Endothelial cell of umbilical vein (primary cell): Measurements from ENCODE around the gene ATP10A. TPM values are rescaled to one million over a fixed set of nuclear protein-coding genes. Genes with fewer than 3 reads are reported as not detected.

Experiments
- BruUV-seq: library from RNA; stranded (reverse); fragments of 400-500 nt; replicated peaks from 2 replicates; lab custom pipeline; 2021; lab: Mats Ljungman, UMichigan
- CTCF ChIA-PET: fragments of 300-600, 350-600 bp; sonication (Branson Sonifier 250); formaldehyde crosslinking; loops from one replicate; lab custom pipeline; 2021; ENCODE audit warnings: antibody characterized with exemption, inconsistent platforms; lab: Charles Lee
- POLR2A ChIA-PET: fragments of 300-600, 350-600 bp; sonication (Branson Sonifier 250); formaldehyde crosslinking; loops from one replicate; lab custom pipeline; 2021; ENCODE audit warnings: antibody characterized with exemption, inconsistent platforms; lab: Charles Lee
- DNase-seq: peaks from one replicate; pipeline ENCODE4 v3.0.0-alpha.2; 2011; ENCODE audit warnings: low read depth, low spot score
- FAIRE-seq: peaks from 2 replicates; lab custom pipeline; 2011; peaks lifted over from hg19 to GRCh38; lab: Jason Lieb, UNC
- H2AFZ ChIP-seq: 2 replicates; pipeline ENCODE4 v1.6.0; 2012; ENCODE audit warnings: low read depth, low read length, control low read depth, inconsistent platforms
- H3K27ac ChIP-seq: 2 replicates; pipeline ENCODE4 v1.5.1; 2011; ENCODE audit warnings: low read depth, mild to moderate bottlenecking, control low read depth, low read length, moderate library complexity; ENCODE audit not compliant: insufficient read depth
- H3K27me3 ChIP-seq, 2 experiments: 2 replicates each; pipeline versions ENCODE4 v1.6.0 to v1.6.1; 2011; ENCODE audit warnings: low read length in 2 of 2, mixed read lengths in 1 of 2; ENCODE audit not compliant: control insufficient read depth in 2 of 2, insufficient read depth in 2 of 2
- H3K36me3 ChIP-seq, 2 experiments: 2 replicates in 1 of 2; 3 replicates in 1 of 2; pipeline ENCODE4 v1.5.1; 2011; ENCODE audit warnings: low read length in 2 of 2, mild to moderate bottlenecking in 1 of 2, moderate library complexity in 1 of 2; ENCODE audit not compliant: control insufficient read depth in 2 of 2, insufficient read depth in 2 of 2; ENCODE audit errors: extremely low read depth in 1 of 2
- H3K4me1 ChIP-seq: 3 replicates; pipeline ENCODE4 v1.5.1; 2011; ENCODE audit warnings: mild to moderate bottlenecking, low read length; ENCODE audit not compliant: control insufficient read depth, insufficient read depth; ENCODE audit errors: extremely low read depth
- H3K4me2 ChIP-seq: 2 replicates; pipeline ENCODE4 v1.6.1; 2011; ENCODE audit warnings: low read length, control low read depth, mixed read lengths; ENCODE audit not compliant: insufficient read depth
- H3K4me3 ChIP-seq, 3 experiments: fragments of 200-600 bp in 1 of 3; sonication (generic), shearing (Covaris generic) in 1 of 3; replicated peaks in 1 of 3; 2 replicates each; pipeline ENCODE4 v1.5.1; 2011 to 2016; ENCODE audit warnings: control low read depth in 3 of 3, low read length in 3 of 3, mild to moderate bottlenecking in 2 of 3, inconsistent platforms in 1 of 3, low read depth in 1 of 3, moderate library complexity in 1 of 3; ENCODE audit not compliant: insufficient read depth in 1 of 3
- H3K79me2 ChIP-seq: 2 replicates; pipeline ENCODE4 v1.6.0; 2012; ENCODE audit warnings: low read length, inconsistent platforms; ENCODE audit not compliant: control insufficient read depth, insufficient read depth
- H3K9ac ChIP-seq: replicated peaks from 2 replicates; pipeline ENCODE3; 2011; ENCODE audit warnings: low read length, control low read depth; ENCODE audit not compliant: insufficient read depth; ENCODE audit errors: extremely low read depth
- H3K9me1 ChIP-seq: replicated peaks from 3 replicates; pipeline ENCODE4 v1.6.0; 2011; ENCODE audit warnings: mild to moderate bottlenecking, low read length; ENCODE audit not compliant: control insufficient read depth, insufficient read depth; ENCODE audit errors: extremely low read depth
- H3K9me3 ChIP-seq: replicated peaks from 2 replicates; pipeline ENCODE4 v1.5.1; 2012; ENCODE audit warnings: low read length, inconsistent platforms; ENCODE audit not compliant: control insufficient read depth, insufficient read depth
- H4K20me1 ChIP-seq: replicated peaks from 2 replicates; pipeline ENCODE3; 2011; ENCODE audit warnings: mild to moderate bottlenecking, low read length; ENCODE audit not compliant: control insufficient read depth, insufficient read depth; ENCODE audit errors: extremely low read depth
- CTCF ChIP-seq, 2 donors: IDR thresholded peaks; 1 replicate in 1 of 2; 2 replicates in 1 of 2; pipeline ENCODE4 v1.5.1; 2011; ENCODE audit warnings: low read length in 2 of 2, mild to moderate bottlenecking in 2 of 2, moderate library complexity in 2 of 2, control low read depth in 1 of 2, inconsistent platforms in 1 of 2, low read depth in 1 of 2; ENCODE audit not compliant: insufficient read depth in 1 of 2; ENCODE audit errors: extremely low read depth in 1 of 2
- EZH2 ChIP-seq: IDR thresholded peaks from 2 replicates; pipeline ENCODE4 v1.6.1; 2012; ENCODE audit warnings: borderline replicate concordance, low read depth, mild to moderate bottlenecking, moderate library complexity, low read length, inconsistent platforms; ENCODE audit not compliant: severe bottlenecking
- FOS ChIP-seq: IDR thresholded peaks from 2 replicates; pipeline ENCODE4 v1.6.1; 2011; ENCODE audit warnings: mild to moderate bottlenecking, low read length, moderate library complexity, borderline replicate concordance; ENCODE audit not compliant: insufficient read depth
- GATA2 ChIP-seq: IDR thresholded peaks from 2 replicates; pipeline ENCODE4 v1.7.0; 2011; ENCODE audit warnings: low read depth, mild to moderate bottlenecking, moderate library complexity, mixed read lengths, low read length; ENCODE audit not compliant: insufficient read length, insufficient read depth
- JUN ChIP-seq: IDR thresholded peaks from 2 replicates; pipeline ENCODE4 v1.6.1; 2011; ENCODE audit warnings: borderline replicate concordance, low read depth; ENCODE audit not compliant: insufficient read length, insufficient read depth
- MAX ChIP-seq: IDR thresholded peaks from 2 replicates; pipeline ENCODE4 v1.6.1; 2011; ENCODE audit not compliant: insufficient read depth, insufficient read length
- MYC ChIP-seq: IDR thresholded peaks from one replicate; pipeline ENCODE4 v1.6.1; 2011; ENCODE audit warnings: mild to moderate bottlenecking, low read depth, low read length
- POLR2A ChIP-seq: IDR thresholded peaks from 2 replicates; pipeline ENCODE4 v1.6.1; 2012; ENCODE audit warnings: low read depth, mild to moderate bottlenecking, control low read depth, low read length
- POLR2AphosphoS5 ChIP-seq: IDR thresholded peaks from 2 replicates; pipeline ENCODE4 v1.6.1; 2012; ENCODE audit warnings: low read depth, mild to moderate bottlenecking, control low read depth, low read length, moderate library complexity; ENCODE audit not compliant: insufficient read depth
- dilution Hi-C: fragments of 300-500 bp; cut with MboI; formaldehyde crosslinking; loops from one replicate; pipeline ENCODE4 v1.15.0; 2019; ENCODE audit warnings: low sequenced_read_pairs; ENCODE audit not compliant: extremely low pct_ligation_motif_present
- intact Hi-C: fragments of 100-400 bp; cut with micrococcal nuclease; formaldehyde crosslinking; loops from one replicate; pipeline ENCODE4 v1.10.0; 2022
- polyA plus RNA-seq, 4 experiments: library from polyadenylated mRNA; depleted of rRNA in 3 of 4; stranded (reverse) in 3 of 4; unstranded in 1 of 4; fragments of >200 nt; gene quantifications; 2 replicates each; pipeline versions ENCODE4 v1.2.1 to v1.2.3, GENCODE V29; 2011 to 2012; ENCODE audit warnings: missing spikeins in 1 of 4
- total RNA-seq: library from RNA; stranded (reverse); gene quantifications from 2 replicates; pipeline ENCODE4 v1.2.3, GENCODE V29; 2021

The ATP10A gene
- total and polyA plus RNA-seq, 2 donors (not counting 3 experiments of a cell fraction or from before 2014, with no cell fraction given): not detected

GRCh38 chr15:25909806-25910205 lies 46.7 kb upstream of the ATP10A start:
- DNase-seq (no peak), FAIRE-seq (no peak)
- H3K9me3 ChIP-seq: no peaks in the 10 kb centered on the region
- H3K4me3 ChIP-seq: no peak overlapping the region
- no peaks in the 10 kb centered on the region for H4K20me1 ChIP-seq
- no peak overlapping the region for H3K27ac ChIP-seq
- ChIA-PET POLR2A (no interaction called here), CTCF (no interaction called here)
- no peak overlapping the region for H2AFZ ChIP-seq
- no peak overlapping the region for H3K4me2 ChIP-seq
- no TSS peak for BruUV-seq
- H3K27me3 ChIP-seq: no peaks in the 10 kb centered on the region
- no peak overlapping the region for H3K9ac ChIP-seq
- H3K79me2 ChIP-seq: no peaks in the 10 kb centered on the region
- TF ChIP-seq POLR2A (no peak), POLR2AphosphoS5 (no peak), EZH2 (no peak), GATA2 (no peak), CTCF (IDR thresholded peaks at IDR 0.05; ENCODE audit: extremely low read depth in 1 of 2, insufficient read depth in 1 of 2, low read depth in 1 of 2, low read length in 2 of 2) (no peak), FOS (no peak), JUN (no peak), MAX (no peak), MYC (no peak)
- no peaks in the 10 kb centered on the region for H3K4me1 ChIP-seq
- dilution Hi-C loops (no loop called here), intact Hi-C loops (no loop called here)
- no peaks in the 10 kb centered on the region for H3K36me3 ChIP-seq
- H3K9me1 ChIP-seq: no peaks in the 10 kb centered on the region
